RCC 7860 (cell line): ENCODE data around the gene MGAT5B.
"Not testable (repeated sequence)": the region's sequence is repeated elsewhere in the genome, so short reads cannot be mapped to it uniquely, and the experiment has no call there.

Experiments
- DNase-seq: peaks from one replicate; pipeline ENCODE4 v3.0.0-alpha.2; 2015; ENCODE audit warnings: low spot score
- FAIRE-seq: peaks from 2 replicates; lab custom pipeline; 2012; peaks lifted over from hg19 to GRCh38; lab: Jason Lieb, UNC

Gene MGAT5B

GRCh38 chr17:76968707-76969597, 100.7 kb downstream of the MGAT5B start:
- no peak for DNase-seq
- FAIRE-seq: no peak

- DNase-seq: no peak
- no peak for FAIRE-seq
Measured at GRCh38 chr17:76969598-76970172, 101.5 kb downstream of the MGAT5B start.

GRCh38 chr17:76970228-76970627, 102.0 kb downstream of the MGAT5B start:
- DNase-seq, FAIRE-seq: not testable (repeated sequence)

GRCh38 chr17:76972046-76972641, 103.9 kb downstream of the MGAT5B start:
- FAIRE-seq: no peak
- no peak for DNase-seq

- DNase-seq (no peak), FAIRE-seq (no peak)
Measured at GRCh38 chr17:76973040-76973439, 104.8 kb downstream of the MGAT5B start.

- FAIRE-seq (no peak), DNase-seq (no peak)
Measured at GRCh38 chr17:76974721-76975120, 106.5 kb downstream of the MGAT5B start.

GRCh38 chr17:76978050-76978449, 109.8 kb downstream of the MGAT5B start:
- FAIRE-seq: not testable (repeated sequence)

GRCh38 chr17:76981545-76982295, 113.5 kb downstream of the MGAT5B start:
- DNase-seq: no peak
- no peak for FAIRE-seq

More at GRCh38 chr17:76978050-76978449, 109.8 kb downstream of the MGAT5B start:
- DNase-seq: not testable (repeated sequence)

- no peak for DNase-seq
- no peak for FAIRE-seq
Measured at GRCh38 chr17:76982408-76983074, 114.3 kb downstream of the MGAT5B start.

GRCh38 chr17:76983075-76983775, 115.0 kb downstream of the MGAT5B start:
- no peak for DNase-seq
- FAIRE-seq: no peak

- FAIRE-seq: no peak
- no peak for DNase-seq
Measured at GRCh38 chr17:76986365-76986764, 118.2 kb downstream of the MGAT5B start.

GRCh38 chr17:76987486-76988093, 119.4 kb downstream of the MGAT5B start:
- FAIRE-seq: no peak

GRCh38 chr17:76988796-76989195, 120.6 kb downstream of the MGAT5B start:
- FAIRE-seq: no peak
- no peak for DNase-seq

More at GRCh38 chr17:76987486-76988093, 119.4 kb downstream of the MGAT5B start:
- DNase-seq: no peak

GRCh38 chr17:76989519-76989918, 121.3 kb downstream of the MGAT5B start:
- FAIRE-seq: no peak
- no peak for DNase-seq

GRCh38 chr17:76992891-76993290, 124.7 kb downstream of the MGAT5B start:
- FAIRE-seq (no peak), DNase-seq (no peak)

- DNase-seq (no peak), FAIRE-seq (no peak)
Measured at GRCh38 chr17:76993651-76994050, 125.4 kb downstream of the MGAT5B start.

GRCh38 chr17:76994237-76994637, 126.0 kb downstream of the MGAT5B start:
- DNase-seq: no peak
- no peak for FAIRE-seq

- DNase-seq: no peak
- no peak for FAIRE-seq
Measured at GRCh38 chr17:76995387-76996105, 127.3 kb downstream of the MGAT5B start.
